GM12872 (cell line): ENCODE measurements around the gene WNT10A.

Source experiments
- CTCF ChIP-seq: IDR thresholded peaks from 3 replicates; pipeline ENCODE4 v1.5.1; 2011; ENCODE audit warnings: low read depth, mild to moderate bottlenecking, low read length, moderate library complexity; ENCODE audit not compliant: insufficient read depth

The WNT10A gene

GRCh38 chr2:218880102-218880858 is at the start of gene WNT10A:
Gene WNT10A (plus strand): TSS chr2:218880852. CDS start chr2:218880996, 144 bp downstream.
- no peak for TF ChIP-seq CTCF

- no peak for TF ChIP-seq CTCF
Observed at GRCh38 chr2:218831378-218831990, 49.2 kb upstream of the WNT10A start, which contains the start of gene PRKAG3. Gene PRKAG3 (minus strand): TSS chr2:218831803.

- TF ChIP-seq CTCF = no peak
Observed at GRCh38 chr2:218832081-218832480, 48.6 kb upstream of the WNT10A start.

- TF ChIP-seq CTCF = no peak
Observed at GRCh38 chr2:218832520-218832919, 48.1 kb upstream of the WNT10A start.

GRCh38 chr2:218833023-218833609 is 47.5 kb upstream of the WNT10A start:
- no peak for TF ChIP-seq CTCF

- no peak for TF ChIP-seq CTCF
Observed at GRCh38 chr2:218834685-218835084, 46.0 kb upstream of the WNT10A start.

GRCh38 chr2:218837495-218837894 is 43.2 kb upstream of the WNT10A start:
- TF ChIP-seq CTCF = no peak
